RCC 7860 (cell line): ENCODE measurements around the gene TKT.
A peak's percentile ranks its signal among the peaks of the same experiment; 100 is the strongest.

Experiments
- DNase-seq: peaks from one replicate; pipeline ENCODE4 v3.0.0-alpha.2; 2015; ENCODE audit warnings: low spot score
- FAIRE-seq: peaks from 2 replicates; lab custom pipeline; 2012; peaks lifted over from hg19 to GRCh38; lab: Jason Lieb, UNC

TKT gene

DNA sequence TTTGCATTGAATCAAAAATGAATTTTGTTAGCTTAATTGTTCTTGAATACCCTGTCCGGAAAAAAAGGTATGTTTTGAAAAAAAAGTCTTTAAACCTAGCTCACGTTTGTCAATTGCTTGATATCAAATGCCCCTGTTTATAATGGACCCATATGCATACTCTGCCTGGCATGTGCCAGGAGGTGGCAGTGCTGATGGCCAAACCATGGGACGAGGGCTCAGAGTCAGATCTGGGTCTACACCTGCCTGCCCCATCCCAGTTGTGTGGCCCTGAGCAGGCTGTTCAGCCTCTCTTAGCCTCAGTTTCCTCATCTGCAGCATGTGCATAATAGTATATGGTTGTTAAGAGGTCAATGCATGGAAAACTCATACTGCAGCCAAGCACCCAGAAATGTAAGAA, 56.0 kb downstream of the TKT start:
- DNase-seq, result no peak
- no peak for FAIRE-seq

DNA sequence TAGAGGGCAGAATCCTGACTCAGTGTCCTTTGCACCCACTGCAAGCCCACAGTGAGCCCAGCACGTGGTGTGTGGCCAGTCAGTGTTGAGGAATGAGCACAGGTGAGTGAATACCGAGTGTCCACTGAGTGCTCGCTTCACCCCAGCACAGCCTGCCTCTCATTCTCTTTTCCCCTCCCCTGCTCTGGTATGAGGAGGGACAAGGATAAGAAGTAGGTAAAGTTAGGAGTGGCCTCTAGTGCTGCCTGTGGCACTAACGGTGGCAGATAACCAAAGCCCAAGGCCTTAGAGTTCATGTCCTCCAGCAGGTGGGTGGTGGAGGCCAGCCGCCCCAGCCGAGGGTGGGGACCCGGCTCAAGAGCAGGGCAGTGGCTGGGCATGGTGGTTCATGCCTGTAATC, 56.8 kb downstream of the TKT start:
- DNase-seq (no peak), FAIRE-seq (no peak)

DNA sequence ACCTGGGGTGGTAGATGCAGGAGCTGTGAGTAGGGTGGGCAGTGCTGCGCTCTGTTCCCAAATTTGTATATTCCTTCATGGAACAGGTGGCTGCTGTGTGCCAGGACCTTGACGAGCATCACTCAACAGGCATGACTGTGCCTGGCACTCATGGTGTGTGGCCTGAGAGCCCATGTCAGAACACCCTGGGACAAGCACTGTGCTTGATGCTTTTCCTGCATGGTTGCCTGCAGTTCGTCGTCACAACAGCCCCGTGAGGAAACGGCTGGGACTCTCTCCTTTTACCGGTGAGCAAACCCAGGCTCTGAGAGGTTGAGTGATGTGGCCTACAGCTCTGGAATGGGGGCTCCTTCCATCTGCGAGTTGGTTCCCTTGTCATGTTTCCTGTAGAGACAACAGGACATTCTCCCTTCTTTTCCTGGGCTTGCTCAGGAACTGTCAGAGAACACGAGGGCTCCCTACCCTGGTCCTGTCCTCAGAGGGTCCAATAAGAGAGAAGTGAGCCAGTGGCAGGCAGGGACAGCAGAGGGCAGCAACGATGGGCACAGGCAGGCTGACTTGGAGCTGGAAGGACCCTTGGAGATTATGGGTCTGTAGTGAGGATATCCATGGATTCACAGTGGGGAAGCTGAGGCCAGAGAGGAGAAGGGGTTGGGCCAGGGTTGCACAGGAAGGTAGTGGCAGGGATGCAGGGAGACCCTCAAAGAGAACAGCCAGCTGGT, 57.4 kb downstream of the TKT start:
- FAIRE-seq, result no peak

DNA sequence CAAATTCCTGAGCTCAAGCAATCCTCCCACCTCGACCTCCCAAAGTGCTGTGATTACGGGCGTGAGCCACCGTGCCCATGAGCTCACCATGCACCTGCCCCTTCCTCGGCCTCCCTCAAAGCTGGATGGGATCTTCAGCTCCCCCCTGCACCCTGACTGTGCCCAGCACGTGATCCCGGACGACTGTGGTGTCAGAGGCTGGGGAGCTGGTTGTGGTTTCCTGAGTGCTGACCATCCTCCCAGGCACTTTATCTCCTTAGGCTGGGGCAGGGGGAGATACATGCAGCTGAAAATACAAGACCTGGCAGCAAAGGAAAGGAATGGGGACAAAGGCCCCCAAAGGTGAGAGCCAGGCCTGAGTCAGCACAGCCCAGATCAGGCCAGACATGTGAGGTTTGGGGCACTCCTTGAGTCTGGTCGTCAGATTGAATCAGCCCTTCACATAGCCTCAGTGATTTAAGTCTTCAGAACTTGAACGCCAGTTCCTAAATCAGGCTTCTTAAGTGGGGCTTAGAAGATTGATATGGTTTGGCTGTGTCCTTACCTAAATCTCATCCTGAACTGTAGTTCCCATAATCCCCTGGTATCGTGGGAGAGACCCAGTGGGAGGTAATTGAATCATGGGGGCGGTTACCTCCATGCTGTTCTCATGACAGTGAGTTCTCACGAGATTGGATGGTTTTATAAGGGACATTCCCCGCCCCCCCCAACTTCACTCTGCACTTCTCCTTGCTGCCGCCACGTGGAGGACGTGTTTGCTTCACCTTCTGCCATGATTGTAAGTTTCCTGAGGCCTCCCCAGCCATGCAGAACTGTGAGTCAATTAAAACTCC, 59.0 kb downstream of the TKT start:
- FAIRE-seq, result no peak
- DNase-seq, result peak; percentile 23

More for the DNA sequence above, 57.4 kb downstream of the TKT start:
- DNase-seq, result no peak

DNA sequence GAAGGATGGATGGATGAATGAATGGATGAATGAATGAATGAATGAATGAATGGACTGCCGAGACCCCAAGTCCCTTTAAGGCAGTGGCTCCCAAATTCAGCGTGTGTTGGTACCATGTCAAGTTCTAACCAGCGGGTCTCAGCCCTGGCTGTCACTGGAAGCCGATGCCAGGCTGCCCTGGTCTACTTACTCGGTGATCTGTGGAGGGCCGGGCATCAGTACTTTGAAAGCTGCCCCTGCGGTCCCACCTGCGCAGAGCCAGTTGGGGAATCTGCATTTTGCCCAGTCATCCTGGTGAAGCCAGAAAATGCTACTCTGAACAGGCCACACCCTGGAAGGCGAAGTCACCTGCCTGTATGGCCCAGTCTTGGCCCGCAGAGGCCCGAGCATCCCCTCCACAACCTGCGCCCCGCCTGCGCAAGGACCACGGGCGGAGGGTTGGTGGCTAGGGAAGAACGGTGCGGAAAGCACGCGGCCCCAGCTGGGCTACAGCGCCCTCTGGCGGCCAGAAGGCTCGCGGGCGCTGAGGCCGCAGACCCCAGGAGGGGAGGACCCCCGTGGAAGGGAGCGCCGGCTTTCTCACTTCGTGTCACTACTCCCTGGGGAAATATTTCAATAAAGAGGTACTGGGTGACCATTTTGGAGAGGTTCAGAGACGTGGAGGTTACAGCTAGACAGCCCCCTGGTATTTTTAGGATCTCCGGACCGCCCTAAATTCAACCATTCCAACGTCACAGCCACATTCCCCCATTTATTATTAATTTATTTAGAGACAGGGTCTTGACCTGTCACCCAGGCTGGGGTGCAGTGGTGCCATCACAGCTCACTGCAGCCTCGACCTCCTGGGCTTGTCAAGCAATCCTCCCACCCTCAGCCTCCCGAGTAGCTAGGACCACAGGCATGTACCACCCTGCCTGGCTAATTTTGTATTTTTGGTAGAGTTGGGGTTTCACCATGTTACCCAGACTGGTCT, 59.9 kb downstream of the TKT start:
- FAIRE-seq, result no peak

DNA sequence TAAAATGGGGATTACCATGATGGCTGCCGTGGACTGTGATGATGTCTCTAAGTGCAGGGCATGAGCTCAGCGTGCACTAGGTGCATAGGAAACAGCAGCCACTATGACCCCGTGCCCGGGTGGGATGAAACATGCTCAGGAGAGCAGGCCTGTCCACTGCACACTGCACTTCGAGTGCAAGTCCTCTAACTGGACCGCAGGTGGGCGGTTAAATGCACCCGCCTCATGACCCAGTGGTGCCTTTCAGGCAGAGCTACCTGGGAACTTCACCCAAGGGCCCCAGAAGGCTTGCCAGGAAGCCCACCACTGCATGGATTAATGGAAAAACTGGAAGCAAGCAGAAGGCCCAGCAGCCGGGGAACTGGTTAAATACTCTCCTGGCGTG, 60.8 kb downstream of the TKT start:
- no peak for FAIRE-seq
- no peak for DNase-seq

More for the DNA sequence above, 59.9 kb downstream of the TKT start:
- DNase-seq, result no peak

DNA sequence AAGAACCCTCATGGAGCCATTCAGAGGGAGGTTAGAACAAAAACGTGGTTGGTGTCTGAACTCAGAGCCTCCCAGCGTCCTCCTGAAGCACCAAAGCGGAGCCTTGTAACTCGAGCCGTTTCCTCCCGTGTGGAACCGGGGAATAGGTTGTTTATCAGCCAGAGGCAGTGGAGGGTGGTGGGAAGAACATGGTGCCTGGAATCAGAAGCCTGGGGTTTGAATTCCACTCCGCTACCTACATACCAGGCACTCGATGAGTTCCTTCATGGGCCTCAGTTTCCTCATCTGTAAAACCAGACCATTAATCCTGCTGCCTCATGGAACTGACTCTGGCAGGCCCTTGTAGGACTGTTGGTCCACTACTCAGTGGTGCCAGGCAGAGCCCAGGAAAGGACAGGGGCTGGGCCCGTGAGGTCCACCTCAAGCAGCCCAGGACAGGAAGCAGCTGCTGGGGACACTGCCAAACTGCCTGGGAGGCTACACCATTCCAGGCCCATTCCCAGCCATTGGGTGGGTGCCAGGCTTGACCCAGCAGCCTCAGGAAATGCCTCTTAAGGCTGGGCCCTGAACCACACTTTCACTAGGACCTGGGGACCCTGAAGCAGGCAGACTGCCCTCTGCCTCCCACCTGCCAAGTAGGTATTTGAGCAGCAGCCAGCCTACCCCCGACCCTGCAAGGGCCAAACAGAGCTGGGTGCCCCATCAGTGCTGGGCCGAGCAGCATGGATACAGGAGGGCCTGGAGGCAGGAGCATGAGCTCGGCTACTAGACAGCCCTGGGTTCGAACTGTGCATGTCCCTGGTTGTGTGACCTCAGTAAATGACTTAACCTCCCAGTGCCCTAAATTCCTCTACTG, 61.4 kb downstream of the TKT start:
- FAIRE-seq (no peak), DNase-seq (no peak)

DNA sequence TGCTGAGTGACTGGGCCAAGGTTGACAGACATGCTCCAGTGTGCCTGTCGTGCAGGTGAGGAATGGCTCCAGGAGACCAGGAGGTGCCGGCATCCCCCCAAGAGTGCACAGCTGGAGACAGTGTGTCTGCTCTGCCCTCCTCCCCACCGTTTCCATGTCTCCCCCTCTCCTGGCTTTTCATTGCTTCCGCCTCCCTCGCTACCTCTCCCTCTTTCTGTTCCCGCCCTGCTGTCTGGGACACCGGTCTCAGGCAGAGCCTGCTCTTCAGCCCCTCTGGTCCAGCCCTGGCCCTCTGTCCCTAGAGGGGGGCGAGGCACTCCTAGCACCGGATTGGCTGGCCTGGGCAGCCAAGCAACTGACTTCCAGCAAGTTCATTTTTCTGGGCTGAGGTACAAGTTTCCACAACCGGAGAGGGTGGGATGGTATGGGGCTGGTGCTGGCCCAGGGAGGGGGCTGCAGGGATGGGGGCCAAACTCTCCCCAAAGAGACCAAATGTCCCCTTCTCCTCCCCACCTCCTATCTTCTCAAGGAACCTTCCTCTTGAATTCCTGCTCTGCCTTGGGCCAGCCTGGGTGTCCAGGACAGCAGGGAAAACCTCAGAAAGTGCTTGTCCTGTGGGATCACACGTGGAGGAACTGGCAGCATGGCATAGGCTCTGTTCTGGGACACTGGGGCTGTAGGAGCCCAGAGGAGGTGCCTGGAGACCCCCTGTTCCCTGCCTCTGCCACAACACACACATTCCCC, 62.2 kb downstream of the TKT start:
- DNase-seq (no peak), FAIRE-seq (no peak)

DNA sequence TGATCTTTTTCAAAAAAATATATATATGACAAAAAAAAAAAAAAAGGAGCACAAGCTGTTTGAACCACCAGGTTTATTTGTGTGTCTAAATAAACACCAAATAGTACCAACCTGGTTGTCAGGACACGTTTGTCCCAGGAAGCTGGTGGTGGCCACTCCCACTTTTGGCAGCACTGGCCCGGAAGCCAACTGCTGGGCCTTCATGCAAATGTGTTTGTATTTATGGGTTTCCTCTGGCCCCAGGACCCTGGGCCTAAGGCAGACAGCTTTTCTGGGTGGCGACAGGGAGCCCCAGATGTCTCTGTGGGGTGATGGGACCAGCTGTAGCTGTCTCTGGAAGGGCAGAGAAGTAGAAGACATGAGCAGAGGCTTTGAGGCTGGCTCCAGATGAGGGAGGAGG, 63.2 kb downstream of the TKT start:
- DNase-seq, result no peak
- no peak for FAIRE-seq

DNA sequence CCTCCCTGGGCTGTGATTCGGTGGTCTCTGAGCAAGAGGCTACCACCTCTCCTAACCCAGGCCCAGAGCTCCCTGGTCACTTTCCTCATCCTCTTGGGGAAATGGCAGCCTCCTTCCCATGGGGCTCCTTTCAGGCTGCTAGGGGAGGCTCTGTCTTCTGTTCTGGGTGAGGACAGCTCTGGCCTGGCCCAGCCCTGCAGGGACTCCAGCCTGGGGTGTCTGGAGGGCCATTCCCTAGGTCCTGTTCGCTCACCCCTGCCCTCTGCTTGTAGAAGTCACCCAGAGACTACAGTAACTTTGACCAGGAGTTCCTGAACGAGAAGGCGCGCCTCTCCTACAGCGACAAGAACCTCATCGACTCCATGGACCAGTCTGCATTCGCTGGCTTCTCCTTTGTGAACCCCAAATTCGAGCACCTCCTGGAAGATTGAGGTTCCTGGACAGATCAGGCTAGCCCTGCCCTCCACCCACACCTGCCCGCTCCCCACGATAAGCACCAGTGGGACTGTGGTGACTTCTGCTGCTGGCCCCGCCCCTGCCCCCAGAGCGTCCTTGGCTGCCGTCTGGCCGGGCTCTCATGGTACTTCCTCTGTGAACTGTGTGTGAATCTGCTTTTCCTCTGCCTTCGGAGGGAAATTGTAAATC, 63.9 kb downstream of the TKT start:
- no peak for FAIRE-seq
- DNase-seq, result no peak

DNA sequence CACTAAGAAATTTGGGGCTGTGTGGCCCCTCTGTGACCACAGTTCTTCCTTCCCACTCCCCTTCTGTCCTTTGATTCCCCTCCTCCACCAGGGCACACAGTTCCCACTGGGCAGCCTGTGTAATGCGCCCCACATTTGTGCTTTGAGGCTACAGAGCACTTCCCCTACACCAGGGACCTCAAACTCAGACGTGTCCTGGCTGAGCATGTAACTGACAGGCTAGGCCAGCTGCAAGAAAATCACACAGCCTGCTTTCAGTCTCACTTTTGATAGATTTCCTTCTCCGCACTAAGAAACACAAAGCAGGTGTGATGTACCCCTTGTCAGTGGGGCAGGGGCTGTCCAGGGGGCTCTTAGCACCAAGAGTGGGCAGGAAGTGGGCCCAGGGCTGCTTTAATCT, 65.2 kb downstream of the TKT start:
- no peak for FAIRE-seq
- no peak for DNase-seq

DNA sequence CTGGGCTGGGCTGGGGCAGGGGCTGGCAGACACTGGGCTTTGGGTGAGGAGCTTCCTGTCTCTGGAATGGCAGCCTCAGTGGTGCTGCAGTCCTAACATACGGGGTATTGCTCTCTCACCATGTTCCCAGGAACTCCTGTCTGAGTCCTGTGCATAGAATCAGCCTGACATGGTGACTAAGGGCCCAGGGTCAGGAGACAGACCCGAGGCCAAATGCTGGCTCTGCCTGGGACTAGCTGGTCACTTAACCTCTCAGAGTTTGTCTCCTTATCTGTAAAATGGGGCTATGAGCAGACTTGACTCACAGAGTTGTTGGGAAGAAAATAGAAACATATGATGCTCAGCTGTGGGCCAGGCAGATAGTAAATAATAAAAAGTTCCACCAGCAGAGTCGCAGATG, 66.5 kb downstream of the TKT start:
- no peak for FAIRE-seq
- DNase-seq, result no peak

DNA sequence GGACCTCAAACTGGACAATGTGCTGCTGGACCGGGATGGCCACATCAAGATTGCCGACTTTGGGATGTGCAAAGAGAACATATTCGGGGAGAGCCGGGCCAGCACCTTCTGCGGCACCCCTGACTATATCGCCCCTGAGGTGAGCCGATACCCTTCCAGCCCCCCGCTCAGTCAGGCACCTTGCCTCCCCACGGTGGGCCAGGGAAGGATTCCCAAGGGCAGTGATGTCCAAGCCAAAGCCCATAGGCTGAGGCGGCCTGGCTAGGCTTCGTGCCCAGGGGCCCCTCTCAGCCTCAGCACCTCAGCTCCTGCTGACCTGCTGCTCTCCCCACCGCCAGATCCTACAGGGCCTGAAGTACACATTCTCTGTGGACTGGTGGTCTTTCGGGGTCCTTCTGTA, 67.1 kb downstream of the TKT start:
- no peak for FAIRE-seq

DNA sequence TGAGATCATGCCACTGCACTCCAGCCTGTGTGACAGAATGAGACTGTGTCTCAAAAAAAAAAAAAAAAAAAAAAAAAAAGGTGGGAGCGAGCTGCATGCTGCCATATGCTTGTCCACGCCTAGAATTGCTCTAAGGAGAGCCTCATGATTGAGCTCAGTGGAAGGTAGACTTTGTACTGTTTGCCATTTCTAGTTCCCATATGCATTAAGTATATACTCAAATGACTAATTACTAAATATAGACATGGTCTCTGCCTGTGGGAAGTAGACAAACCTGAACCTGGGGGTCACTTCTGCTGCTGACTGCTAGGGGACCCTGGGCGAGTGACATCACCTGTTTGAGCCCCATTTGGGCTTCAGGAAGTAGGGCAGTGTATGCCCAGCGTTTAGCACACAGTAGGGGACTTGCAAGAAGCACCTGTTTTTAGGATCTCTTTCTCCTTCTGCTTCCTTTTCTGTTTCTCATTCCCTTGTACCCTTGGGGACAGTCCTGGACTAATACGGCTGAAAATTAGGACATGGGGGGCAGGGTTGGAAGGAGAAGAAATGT, 67.6 kb downstream of the TKT start:
- FAIRE-seq (no peak), DNase-seq (no peak)

More for the DNA sequence above, 67.1 kb downstream of the TKT start:
- no peak for DNase-seq

DNA sequence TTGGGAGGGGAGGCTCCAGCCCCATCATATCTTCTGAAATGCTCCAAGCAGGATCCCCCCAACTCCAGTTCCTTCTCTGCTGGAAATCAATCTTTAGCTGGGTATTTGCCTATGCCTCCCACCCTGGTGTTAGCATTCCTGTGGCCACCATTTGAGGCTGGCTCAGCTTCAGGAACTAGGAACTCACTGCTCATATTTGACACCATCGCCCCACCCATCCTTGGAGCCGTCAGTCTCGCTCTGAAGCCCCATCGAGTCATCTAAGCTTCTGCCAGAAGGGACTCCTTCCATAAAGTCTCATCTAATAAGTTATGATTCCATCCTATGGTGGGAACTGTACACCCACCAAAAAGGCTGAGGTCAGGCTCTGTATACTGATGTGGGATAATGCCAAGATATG, 68.4 kb downstream of the TKT start:
- FAIRE-seq (no peak), DNase-seq (no peak)

DNA sequence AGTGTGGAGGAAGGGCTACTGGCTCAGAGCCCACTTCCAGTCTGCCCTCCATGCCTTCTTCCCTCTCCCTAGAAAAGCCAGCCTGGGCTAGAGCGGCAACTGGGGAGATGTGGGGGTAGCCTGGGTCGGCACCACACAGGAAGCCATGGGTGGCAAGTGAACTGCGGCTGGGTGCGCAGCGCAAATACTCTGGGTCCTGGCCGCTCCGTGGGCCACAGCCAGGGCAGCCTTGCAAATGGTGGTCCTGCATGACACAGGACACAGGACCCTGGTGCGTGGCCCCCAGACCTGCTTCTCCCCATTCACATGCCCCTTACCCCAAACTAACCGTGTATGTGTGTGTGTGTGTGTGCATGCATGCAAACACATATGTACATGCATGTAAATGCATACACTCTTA, 69.1 kb downstream of the TKT start:
- FAIRE-seq (no peak), DNase-seq (no peak)

DNA sequence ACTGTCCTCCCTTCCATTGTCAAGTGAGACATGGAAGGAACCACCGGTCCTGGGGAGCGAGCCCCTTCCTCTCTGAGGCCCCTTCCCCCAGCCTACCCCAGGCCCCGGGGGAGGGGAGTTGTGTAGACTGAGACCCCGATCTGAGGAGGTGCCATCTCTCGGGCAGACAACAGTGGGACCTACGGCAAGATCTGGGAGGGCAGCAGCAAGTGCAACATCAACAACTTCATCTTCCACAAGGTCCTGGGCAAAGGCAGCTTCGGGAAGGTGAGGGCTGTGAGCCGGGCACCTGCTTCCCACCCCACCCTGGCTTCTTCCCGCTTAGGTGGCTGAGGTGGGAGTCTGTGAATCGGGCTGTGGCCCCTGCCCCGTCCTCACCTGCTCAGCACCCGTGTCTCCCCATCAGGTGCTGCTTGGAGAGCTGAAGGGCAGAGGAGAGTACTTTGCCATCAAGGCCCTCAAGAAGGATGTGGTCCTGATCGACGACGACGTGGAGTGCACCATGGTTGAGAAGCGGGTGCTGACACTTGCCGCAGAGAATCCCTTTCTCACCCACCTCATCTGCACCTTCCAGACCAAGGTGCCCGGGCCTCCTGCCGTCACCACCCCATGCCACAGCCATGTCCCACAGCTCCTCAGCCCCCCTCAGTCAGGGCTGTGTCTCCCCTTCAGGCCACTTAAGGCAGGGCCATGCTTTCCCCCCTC, 69.9 kb downstream of the TKT start:
- FAIRE-seq (no peak), DNase-seq (no peak)

DNA sequence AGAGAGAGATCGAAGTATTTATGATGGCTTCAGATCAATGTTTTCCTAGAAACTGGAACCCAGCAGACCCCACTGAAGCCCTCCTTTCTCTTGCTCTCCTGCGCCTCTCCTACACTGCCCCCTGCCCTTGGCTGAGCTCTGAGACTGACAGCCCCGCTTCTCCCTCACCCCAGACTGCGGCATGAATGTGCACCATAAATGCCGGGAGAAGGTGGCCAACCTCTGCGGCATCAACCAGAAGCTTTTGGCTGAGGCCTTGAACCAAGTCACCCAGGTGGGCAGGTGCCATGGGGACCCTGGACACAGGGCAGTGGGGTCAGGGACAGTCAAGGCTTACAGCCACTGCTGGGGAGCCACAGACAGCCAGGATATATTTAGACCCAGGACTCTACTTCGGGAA, 71.1 kb downstream of the TKT start:
- FAIRE-seq, result no peak
- no peak for DNase-seq
